ENCODE data around the gene ZSWIM4. TPM values are rescaled to one million over a fixed set of nuclear protein-coding genes. Genes with fewer than 3 reads are reported as not detected.

The ZSWIM4 gene
- total and polyA plus RNA-seq, 8 donors, result 2.2 to 14.0 (median 3.9) TPM

DNA sequence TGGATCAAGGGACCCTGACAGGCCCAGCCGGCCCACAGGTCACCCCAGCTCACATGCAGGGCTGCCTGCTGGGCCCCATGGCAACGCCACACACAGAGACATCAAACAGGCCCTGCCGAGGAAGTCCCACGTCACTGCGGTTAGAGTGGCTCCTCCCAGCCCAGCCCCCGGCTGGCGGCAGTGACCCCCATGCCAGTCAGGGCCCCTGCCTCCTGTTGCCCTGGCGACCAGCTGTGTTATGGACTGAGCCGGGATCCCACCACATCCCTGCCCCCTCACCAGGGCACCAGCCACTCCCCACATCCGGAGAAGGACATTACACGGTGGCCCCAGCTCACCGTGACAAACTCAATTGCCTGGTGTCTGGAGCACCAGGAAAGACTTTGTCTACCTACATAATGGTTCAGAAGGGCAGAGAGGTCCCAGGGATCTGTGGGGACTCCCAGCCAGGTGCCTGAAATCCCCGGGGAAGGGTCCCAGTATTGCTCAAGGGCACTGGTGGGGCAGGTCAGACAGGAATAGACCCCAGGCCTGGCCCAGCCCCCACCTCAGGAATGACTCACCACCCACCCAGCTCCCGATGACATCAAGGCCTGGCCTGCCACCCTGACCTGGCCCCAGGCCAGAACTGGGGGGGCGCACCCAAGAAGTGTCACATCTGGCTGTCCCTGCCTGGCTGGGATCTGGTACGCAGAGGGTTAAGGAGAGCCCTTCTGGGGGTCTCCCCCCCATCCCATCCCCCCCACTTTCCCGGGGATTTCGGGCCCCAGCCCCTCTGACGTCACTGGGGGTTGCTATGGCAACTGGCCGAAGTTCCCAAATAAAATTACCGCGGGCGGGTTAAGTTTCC is 51.5 kb downstream of the ZSWIM4 start:
- Histone ChIP-seq H3K4me1 (peaks cover 52 to 83% (median 70%) of the 10 kb centered on the region in 4 donors), H3K9me3 (no peaks in the 10 kb centered on the region), H3K4me3 (peak overlapping the region; percentile 32 to 55 (median 48)), H3K27ac (peak overlapping the region; percentile 98 to 100 (median 99)), H3K36me3 (no peaks in the 10 kb centered on the region), H3K27me3 (no peaks in the 10 kb centered on the region)
- intact Hi-C loops (cut with DNase I; ENCODE audit: low total_unique reads), result no loop called here
- WGBS, 5 donors, result 1 to 2% (median 2%) methylated on average over 10 to 23 of the region's 23 CpGs
- TF ChIP-seq POLR2AphosphoS5 (IDR thresholded peaks at IDR 0.05) (peak; percentile 35 to 57 (median 48)), POLR2A (IDR thresholded peaks at IDR 0.05) (no peak), EP300 (IDR thresholded peaks at IDR 0.05) (peak; percentile 47)
- TF ChIP-seq, protein P1, sequence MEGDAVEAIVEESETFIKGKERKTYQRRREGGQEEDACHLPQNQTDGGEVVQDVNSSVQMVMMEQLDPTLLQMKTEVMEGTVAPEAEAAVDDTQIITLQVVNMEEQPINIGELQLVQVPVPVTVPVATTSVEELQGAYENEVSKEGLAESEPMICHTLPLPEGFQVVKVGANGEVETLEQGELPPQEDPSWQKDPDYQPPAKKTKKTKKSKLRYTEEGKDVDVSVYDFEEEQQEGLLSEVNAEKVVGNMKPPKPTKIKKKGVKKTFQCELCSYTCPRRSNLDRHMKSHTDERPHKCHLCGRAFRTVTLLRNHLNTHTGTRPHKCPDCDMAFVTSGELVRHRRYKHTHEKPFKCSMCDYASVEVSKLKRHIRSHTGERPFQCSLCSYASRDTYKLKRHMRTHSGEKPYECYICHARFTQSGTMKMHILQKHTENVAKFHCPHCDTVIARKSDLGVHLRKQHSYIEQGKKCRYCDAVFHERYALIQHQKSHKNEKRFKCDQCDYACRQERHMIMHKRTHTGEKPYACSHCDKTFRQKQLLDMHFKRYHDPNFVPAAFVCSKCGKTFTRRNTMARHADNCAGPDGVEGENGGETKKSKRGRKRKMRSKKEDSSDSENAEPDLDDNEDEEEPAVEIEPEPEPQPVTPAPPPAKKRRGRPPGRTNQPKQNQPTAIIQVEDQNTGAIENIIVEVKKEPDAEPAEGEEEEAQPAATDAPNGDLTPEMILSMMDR (IDR thresholded peaks at IDR 0.05), result no peak
- DNase-seq, result peak; percentile 88 to 98

DNA sequence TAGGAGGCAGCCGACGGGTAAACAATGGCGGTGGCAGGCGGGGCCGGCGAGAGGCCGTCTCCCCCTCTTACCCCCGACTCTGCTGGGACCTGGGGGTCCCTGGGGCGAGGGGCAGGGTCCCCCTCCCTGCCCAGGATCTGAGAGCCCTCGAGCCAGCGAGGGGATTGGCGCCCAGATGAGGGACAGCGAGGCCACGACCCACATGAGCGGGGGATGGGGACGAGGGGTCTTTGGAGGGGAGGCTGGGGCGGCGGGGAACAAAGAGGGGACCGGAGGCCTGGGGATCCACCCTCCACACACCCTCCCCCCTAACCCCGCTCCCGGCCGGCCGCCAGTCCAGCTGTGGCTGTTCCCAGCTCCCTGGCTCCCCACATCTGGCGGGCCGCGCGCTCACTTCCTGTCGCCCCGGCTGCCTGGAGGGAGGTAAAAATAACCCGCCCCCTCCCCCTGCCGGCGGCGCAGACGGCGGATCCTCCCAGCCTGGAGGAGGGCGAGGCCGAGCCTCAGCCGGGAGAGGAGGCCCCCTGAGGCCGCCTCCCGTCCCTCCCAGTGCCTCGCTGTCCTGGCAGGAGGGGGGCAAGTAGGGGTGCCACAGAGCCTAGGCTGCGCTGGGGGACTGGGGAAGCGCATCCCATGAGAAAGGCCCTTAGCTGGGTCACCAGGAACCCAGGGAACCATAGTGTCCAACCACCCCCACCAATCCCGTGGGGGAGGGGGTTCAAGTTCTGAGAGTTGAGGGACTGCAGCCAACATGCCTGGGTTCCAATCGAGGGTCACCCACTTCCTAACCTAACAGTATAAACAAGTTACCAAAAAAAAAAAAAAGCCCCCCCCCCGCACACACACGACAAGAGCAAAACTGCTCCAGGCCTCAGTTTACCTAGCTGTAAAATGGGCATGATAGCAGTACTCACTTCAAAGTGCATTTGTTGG is 52.4 kb downstream of the ZSWIM4 start:
- WGBS, 5 donors, result 2 to 7% (median 3%) methylated on average over 15 to 47 of the region's 47 CpGs
- peak; percentile 90 to 98 for DNase-seq
- TF ChIP-seq EP300 (IDR thresholded peaks at IDR 0.05) (no peak), POLR2A (IDR thresholded peaks at IDR 0.05) (peak in 2 of 4 donors; percentile 53 to 54), POLR2AphosphoS5 (IDR thresholded peaks at IDR 0.05) (peak; percentile 87 to 96 (median 89))
- TF ChIP-seq, protein P1 (IDR thresholded peaks at IDR 0.05), result peak in 4 of 7 experiments; percentile 7 to 55 (median 27)
- peaks cover 52 to 91% (median 67%) of the 10 kb centered on the region in 4 donors for H3K4me1 ChIP-seq
- H3K36me3 ChIP-seq, result no peaks in the 10 kb centered on the region
- intact Hi-C loops (cut with DNase I; ENCODE audit: low total_unique reads), result no loop called here
- peak overlapping the region; percentile 98 to 100 (median 99) for H3K27ac ChIP-seq
- H3K4me3 ChIP-seq, result peak overlapping the region; percentile 32 to 55 (median 48)
- H3K9me3 ChIP-seq, result no peaks in the 10 kb centered on the region
- no peaks in the 10 kb centered on the region for H3K27me3 ChIP-seq

DNA sequence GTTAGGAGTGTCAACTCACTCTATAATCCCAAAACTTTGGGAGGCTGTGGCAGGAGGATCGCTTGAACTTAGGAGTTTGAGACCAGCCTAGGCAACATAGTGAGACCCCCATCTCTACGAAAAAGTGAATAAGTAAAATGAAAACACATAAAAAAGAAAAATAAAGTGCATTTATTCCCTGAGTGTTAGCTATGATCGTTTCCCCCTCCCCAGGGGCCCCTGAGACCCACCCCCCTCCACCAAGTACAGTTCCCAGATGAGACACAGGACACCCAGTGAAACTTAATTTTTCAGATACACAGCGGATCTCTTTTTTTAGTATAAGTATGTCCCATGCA is 53.1 kb downstream of the ZSWIM4 start:
- no peak for DNase-seq
- Histone ChIP-seq H3K27ac (peak overlapping the region in 4 of 5 donors; percentile 98 to 100 (median 99)), H3K4me1 (peaks cover 47 to 91% (median 64%) of the 10 kb centered on the region in 4 donors), H3K4me3 (no peak overlapping the region), H3K36me3 (no peaks in the 10 kb centered on the region), H3K27me3 (no peaks in the 10 kb centered on the region), H3K9me3 (no peaks in the 10 kb centered on the region)
- WGBS, 5 donors, result 61 to 75% (median 74%) methylated on average over 4 of the region's 4 CpGs
- intact Hi-C loops (cut with DNase I; ENCODE audit: low total_unique reads), result no loop called here
- TF ChIP-seq POLR2A (IDR thresholded peaks at IDR 0.05) (no peak), EP300 (IDR thresholded peaks at IDR 0.05) (no peak), POLR2AphosphoS5 (IDR thresholded peaks at IDR 0.05) (no peak)
- TF ChIP-seq, protein P1 (IDR thresholded peaks at IDR 0.05), result no peak

Data from stomach (tissue), 9 donors.